GM12878 (cell line): ENCODE data around the gene CNMD. TPM values are rescaled to one million over a fixed set of nuclear protein-coding genes. Genes with fewer than 3 reads are reported as not detected.
A peak's percentile ranks its signal among the peaks of the same experiment; 100 is the strongest.

Experiments
- ATAC-seq: fragments of 200-7000 bp; cut with Tn5 transposase; 3 replicates; pipeline ENCODE4 v1.9.1; 2020; ENCODE audit warnings: mild to moderate bottlenecking, moderate library complexity
- BruUV-seq: library from RNA; stranded (reverse); fragments of 400-500 nt; replicated peaks from 2 replicates; lab custom pipeline; 2021; lab: Mats Ljungman, UMichigan
- CTCF ChIA-PET: fragments of 300-600 bp; sonication (Branson Sonifier 250); formaldehyde crosslinking; extraction: SDS; loops from one replicate; lab custom pipeline; 2021; ENCODE audit warnings: inconsistent platforms; lab: Yijun Ruan, JAX
- POLR2A ChIA-PET: fragments of 350-600 bp; formaldehyde crosslinking; extraction: SDS; loops from one replicate; lab custom pipeline; 2021; ENCODE audit warnings: inconsistent platforms; lab: Charles Lee
- RAD21 ChIA-PET: fragments of 300-600 bp; sonication (Branson Sonifier 250); formaldehyde crosslinking; loops from one replicate; lab custom pipeline; 2023; ENCODE audit warnings: antibody characterized with exemption; ENCODE audit not compliant: unreplicated experiment; lab: Charles Lee
- SMC1A ChIA-PET: fragments of 300-600 bp; sonication (Branson Sonifier 250); formaldehyde crosslinking; loops from one replicate; lab custom pipeline; 2023; ENCODE audit not compliant: unreplicated experiment, uncharacterized antibody; lab: Charles Lee
- DNase-seq: peaks from one replicate; pipeline ENCODE4 v3.0.0-alpha.2; 2011; ENCODE audit warnings: low read depth, low spot score
- FAIRE-seq: peaks from 3 replicates; lab custom pipeline; 2011; peaks lifted over from hg19 to GRCh38; lab: Jason Lieb, UNC
- H2AFZ ChIP-seq: 2 replicates; pipeline ENCODE4 v1.6.0; 2011; ENCODE audit warnings: low read depth, low read length, control low read depth; ENCODE audit not compliant: control insufficient read depth
- H3K27ac ChIP-seq: 2 replicates; pipeline ENCODE4 v1.5.1; 2011; ENCODE audit warnings: control low read depth; ENCODE audit not compliant: control insufficient read depth, insufficient read depth
- H3K27me3 ChIP-seq, 2 experiments: replicated peaks in 1 of 2; 2 replicates each; pipeline versions ENCODE4 v1.6.0 to v1.6.1; 2011; ENCODE audit warnings: low read length in 1 of 2; ENCODE audit not compliant: control insufficient read depth in 2 of 2, insufficient read depth in 2 of 2
- H3K36me3 ChIP-seq, 2 experiments: 2 replicates each; pipeline ENCODE4 v1.5.1; 2011; ENCODE audit warnings: low read length in 1 of 2; ENCODE audit not compliant: control insufficient read depth in 2 of 2, insufficient read depth in 2 of 2
- H3K4me1 ChIP-seq: 2 replicates; pipeline ENCODE4 v1.6.1; 2011; ENCODE audit warnings: mild to moderate bottlenecking, low read length, moderate library complexity, mixed read lengths; ENCODE audit not compliant: control insufficient read depth, insufficient read depth
- H3K4me2 ChIP-seq: 2 replicates; pipeline ENCODE4 v1.6.0; 2011; ENCODE audit warnings: control low read depth; ENCODE audit not compliant: control insufficient read depth, insufficient read depth
- H3K4me3 ChIP-seq: fragments of 200-600 bp; sonication (generic); 2 replicates; pipeline ENCODE4 v1.5.1; 2016
- H3K79me2 ChIP-seq: 2 replicates; pipeline ENCODE4 v1.6.0; 2011; ENCODE audit warnings: low read length; ENCODE audit not compliant: control insufficient read depth, insufficient read depth
- H3K9ac ChIP-seq: 2 replicates; pipeline ENCODE4 v1.8.0; 2011; ENCODE audit warnings: low read length, control low read depth, mixed read lengths; ENCODE audit not compliant: control insufficient read depth, insufficient read depth
- H3K9me3 ChIP-seq: replicated peaks from 3 replicates; pipeline ENCODE4 v1.5.1; 2011; ENCODE audit warnings: mild to moderate bottlenecking, low read length; ENCODE audit not compliant: control insufficient read depth, insufficient read depth
- H4K20me1 ChIP-seq: 2 replicates; pipeline ENCODE4 v1.6.0; 2011; ENCODE audit not compliant: control insufficient read depth, insufficient read depth
- CHD4 ChIP-seq: fragments of 200-600 bp; sonication (generic); IDR thresholded peaks from 2 replicates; pipeline ENCODE4 v1.6.1; 2016; ENCODE audit warnings: mild to moderate bottlenecking
- DPF2 ChIP-seq: fragments of 450-650 bp; IDR thresholded peaks from 2 replicates; pipeline ENCODE4 v1.6.1; 2017; ENCODE audit warnings: mild to moderate bottlenecking
- EGR1 ChIP-seq, 2 experiments: IDR thresholded peaks; 1 replicate in 1 of 2; 2 replicates in 1 of 2; pipeline ENCODE4 v1.6.1; 2011 to 2012; ENCODE audit warnings: low read depth in 2 of 2, low read length in 2 of 2, borderline replicate concordance in 1 of 2, mild to moderate bottlenecking in 1 of 2, moderate library complexity in 1 of 2
- GATAD2B ChIP-seq: fragments of 450-650 bp; conservative IDR thresholded peaks from 2 replicates; pipeline ENCODE4 v1.6.1; 2017; ENCODE audit warnings: low read depth, mild to moderate bottlenecking, moderate library complexity
- MEF2B ChIP-seq: fragments of 450-650 bp; IDR thresholded peaks from 2 replicates; pipeline ENCODE4 v1.6.1; 2018; ENCODE audit warnings: mild to moderate bottlenecking, moderate library complexity; ENCODE audit not compliant: partially characterized antibody, poor library complexity, severe bottlenecking
- NR2C2 ChIP-seq: IDR thresholded peaks from 2 replicates; pipeline ENCODE4 v1.6.1; 2011; ENCODE audit warnings: borderline replicate concordance, low read depth; ENCODE audit not compliant: control insufficient read depth, insufficient read length
- NRF1 ChIP-seq: conservative IDR thresholded peaks from 2 replicates; pipeline ENCODE4 v1.6.1; 2011; ENCODE audit warnings: mild to moderate bottlenecking, low read depth, low read length, improper control_type of control experiment
- PAX5 ChIP-seq: IDR thresholded peaks from 2 replicates; pipeline ENCODE4 v1.6.1; 2011; ENCODE audit warnings: low read depth, low read length, borderline replicate concordance
- RUNX3 ChIP-seq: IDR thresholded peaks from 2 replicates; pipeline ENCODE4 v1.6.1; 2012; ENCODE audit warnings: low read length, inconsistent platforms
- SMAD5 ChIP-seq: IDR thresholded peaks from 2 replicates; pipeline ENCODE4 v1.6.1; 2016; ENCODE audit warnings: antibody characterized with exemption, low read depth
- SRF ChIP-seq, 2 experiments: IDR thresholded peaks; 2 replicates each; pipeline ENCODE4 v1.6.1; 2011; ENCODE audit warnings: low read depth in 2 of 2, low read length in 2 of 2, mild to moderate bottlenecking in 1 of 2, moderate library complexity in 1 of 2
- WGBS: methylation state at CpG from one replicate; pipeline ENCODE4 v1.1.6; 2016; ENCODE audit warnings: low lambda C conversion rate; ENCODE audit not compliant: insufficient replicate concordance, insufficient coverage; ENCODE audit errors: missing lambda C conversion rate; 5-methylcytosine and 5-hydroxymethylcytosine counted together
- in situ Hi-C: fragments of 300-500 bp; cut with MboI; formaldehyde crosslinking; loops from 9 replicates; pipeline ENCODE4 v1.14.3; 2018; ENCODE audit warnings: mixed read lengths
- intact Hi-C: fragments of 100-400 bp; cut with micrococcal nuclease; formaldehyde crosslinking; loops from one replicate; pipeline ENCODE4 v1.14.2; 2022; ENCODE audit not compliant: unreplicated experiment
- polyA plus RNA-seq, 11 experiments: library from polyadenylated mRNA; depleted of rRNA in 4 of 11; unstranded in 6 of 11; stranded (reverse) in 5 of 11; fragments of >200 nt; fragmentation: Nextera tagmentation in 4 of 11; fragmentation: Illumina TruSeq in 1 of 11; extraction: Ambion mirVana in 4 of 11; extraction: Trizol in 1 of 11; gene quantifications; 1 replicate in 1 of 11; 2 replicates in 10 of 11; pipeline versions ENCODE4 v1.2.1 to v1.2.3, GENCODE V29; 2011 to 2016; ENCODE audit warnings: inconsistent platforms in 2 of 11, missing spikeins in 2 of 11, low read depth in 1 of 11
- total RNA-seq, 4 experiments: library from RNA; depleted of rRNA in 3 of 4; stranded (reverse); fragments of >200 nt in 3 of 4; fragmentation: Illumina TruSeq in 1 of 4; extraction: Trizol in 1 of 4; gene quantifications; 2 replicates each; pipeline versions ENCODE4 v1.2.1 to v1.2.3, GENCODE V29; 2013 to 2021
- TF ChIP-seq, protein P1 (sequence below): fragments of 450-650 bp; IDR thresholded peaks from 2 replicates; pipeline ENCODE4 v1.6.1; 2018; ENCODE audit warnings: borderline replicate concordance, mild to moderate bottlenecking; ENCODE audit not compliant: partially characterized antibody
- TF ChIP-seq, protein P2 (sequence below): IDR thresholded peaks from 2 replicates; pipeline ENCODE4 v1.6.1; 2012; ENCODE audit warnings: low read depth, low read length, improper control_type of control experiment
- TF ChIP-seq, protein P3 (sequence below): IDR thresholded peaks from 2 replicates; pipeline ENCODE4 v1.6.1; 2012; ENCODE audit warnings: low read depth, low read length, improper control_type of control experiment

Gene CNMD
- total and polyA plus RNA-seq, 10 of the 15 experiments (the other 5 are each of a cell fraction or from before 2014, with no cell fraction given), result 0.31 to 1.6 (median 0.73) TPM

DNA sequence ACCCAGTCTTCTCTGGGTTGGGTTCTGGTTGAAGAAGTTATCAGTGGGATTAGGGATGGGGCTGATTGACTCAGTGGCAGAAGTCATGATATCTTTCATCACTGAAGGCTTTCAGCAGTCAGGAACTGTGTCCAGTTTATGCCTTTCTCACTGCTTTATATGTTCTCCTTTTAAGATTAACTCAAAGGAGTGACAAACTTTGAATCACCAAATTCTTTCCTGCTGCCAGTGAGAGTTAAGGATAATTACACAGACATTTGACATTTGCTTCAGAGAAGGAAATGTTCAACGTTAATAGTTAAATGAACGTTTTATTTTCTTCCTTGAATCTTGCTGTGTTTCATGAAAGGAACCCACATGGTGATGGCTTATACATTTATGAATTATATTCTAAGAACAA is 41.0 kb upstream of the CNMD start (continued):
- TF ChIP-seq NR2C2 (no peak), SMAD5 (no peak), NRF1 (no peak)
- TF ChIP-seq, protein P1, sequence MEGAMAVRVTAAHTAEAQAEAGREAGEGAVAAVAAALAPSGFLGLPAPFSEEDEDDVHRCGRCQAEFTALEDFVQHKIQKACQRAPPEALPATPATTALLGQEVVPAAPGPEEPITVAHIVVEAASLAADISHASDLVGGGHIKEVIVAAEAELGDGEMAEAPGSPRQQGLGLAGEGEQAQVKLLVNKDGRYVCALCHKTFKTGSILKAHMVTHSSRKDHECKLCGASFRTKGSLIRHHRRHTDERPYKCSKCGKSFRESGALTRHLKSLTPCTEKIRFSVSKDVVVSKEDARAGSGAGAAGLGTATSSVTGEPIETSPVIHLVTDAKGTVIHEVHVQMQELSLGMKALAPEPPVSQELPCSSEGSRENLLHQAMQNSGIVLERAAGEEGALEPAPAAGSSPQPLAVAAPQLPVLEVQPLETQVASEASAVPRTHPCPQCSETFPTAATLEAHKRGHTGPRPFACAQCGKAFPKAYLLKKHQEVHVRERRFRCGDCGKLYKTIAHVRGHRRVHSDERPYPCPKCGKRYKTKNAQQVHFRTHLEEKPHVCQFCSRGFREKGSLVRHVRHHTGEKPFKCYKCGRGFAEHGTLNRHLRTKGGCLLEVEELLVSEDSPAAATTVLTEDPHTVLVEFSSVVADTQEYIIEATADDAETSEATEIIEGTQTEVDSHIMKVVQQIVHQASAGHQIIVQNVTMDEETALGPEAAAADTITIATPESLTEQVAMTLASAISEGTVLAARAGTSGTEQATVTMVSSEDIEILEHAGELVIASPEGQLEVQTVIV, result no peak
- TF ChIP-seq, protein P2, sequence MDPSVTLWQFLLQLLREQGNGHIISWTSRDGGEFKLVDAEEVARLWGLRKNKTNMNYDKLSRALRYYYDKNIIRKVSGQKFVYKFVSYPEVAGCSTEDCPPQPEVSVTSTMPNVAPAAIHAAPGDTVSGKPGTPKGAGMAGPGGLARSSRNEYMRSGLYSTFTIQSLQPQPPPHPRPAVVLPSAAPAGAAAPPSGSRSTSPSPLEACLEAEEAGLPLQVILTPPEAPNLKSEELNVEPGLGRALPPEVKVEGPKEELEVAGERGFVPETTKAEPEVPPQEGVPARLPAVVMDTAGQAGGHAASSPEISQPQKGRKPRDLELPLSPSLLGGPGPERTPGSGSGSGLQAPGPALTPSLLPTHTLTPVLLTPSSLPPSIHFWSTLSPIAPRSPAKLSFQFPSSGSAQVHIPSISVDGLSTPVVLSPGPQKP, result no peak

DNA sequence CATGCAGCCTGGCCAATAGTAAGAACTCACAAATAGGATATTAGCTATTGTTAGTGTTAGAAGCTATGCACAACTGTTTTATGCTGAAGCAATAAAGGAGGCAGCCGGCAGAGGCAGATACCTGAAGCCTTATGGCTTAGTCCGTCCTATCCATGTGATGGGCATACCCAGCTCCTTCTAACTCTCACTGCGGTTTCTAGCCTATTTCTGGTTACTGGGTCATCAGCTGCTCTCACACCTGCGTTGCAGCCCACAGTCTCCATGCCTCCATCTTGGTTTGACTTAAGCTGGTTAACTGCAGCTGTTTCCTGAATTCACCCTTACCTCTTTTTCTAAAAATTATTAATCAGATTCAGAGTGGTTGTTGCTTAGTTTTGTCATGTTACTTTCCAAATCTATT is 40.5 kb upstream of the CNMD start:
- peak; percentile 50; the same call in 2 of the 3 replicates for ATAC-seq
- SMC1A ChIA-PET, result interaction anchor here (0.7 to 3.2 kb wide), 17 partner anchors 9 to 127 kb away, joined by 3 to 15 read pairs (median 5); partner anchors contain the start of gene SUGT1
- H4K20me1 ChIP-seq, result no peaks in the 10 kb centered on the region
- H2AFZ ChIP-seq, result no peak overlapping the region
- no peak overlapping the region for H3K4me2 ChIP-seq
- peaks cover 0 to 5% of the 10 kb centered on the region in 2 experiments; a peak in 1 of 4 replicates for H3K27me3 ChIP-seq
- no peak for DNase-seq
- H3K4me3 ChIP-seq, result no peak overlapping the region
- no peak overlapping the region for H3K9ac ChIP-seq
- RAD21 ChIA-PET, result interaction anchor here (0.8 to 3.8 kb wide), 5 partner anchors 8 to 54 kb away, joined by 4 to 16 read pairs (median 9); no protein-coding TSS in a partner anchor
- intact Hi-C loops (no loop called here), in situ Hi-C loops (no loop called here)
- CTCF ChIA-PET, result interaction anchor here (0.9 to 3.2 kb wide), 8 partner anchors 28 to 127 kb away, joined by 3 to 14 read pairs (median 4); partner anchors contain the start of gene SUGT1
- no peaks in the 10 kb centered on the region for H3K36me3 ChIP-seq
- H3K4me1 ChIP-seq, result no peaks in the 10 kb centered on the region
- no peak for FAIRE-seq
- no TSS peak for BruUV-seq
- no peaks in the 10 kb centered on the region for H3K9me3 ChIP-seq
- no peaks in the 10 kb centered on the region for H3K79me2 ChIP-seq
- H3K27ac ChIP-seq, result no peak overlapping the region
- POLR2A ChIA-PET, result interaction anchor here (1.1 to 1.4 kb wide), 2 partner anchors 10 to 43 kb away, joined by 3 to 5 read pairs; no protein-coding TSS in a partner anchor
- WGBS, result 30% methylated on average over 4 of the region's 4 CpGs
- no peak for TF ChIP-seq EGR1 (IDR thresholded peaks at IDR 0.05; ENCODE audit: borderline replicate concordance in 1 of 2, low read depth in 2 of 2, low read length in 2 of 2)
- no peak for TF ChIP-seq SRF (IDR thresholded peaks at IDR 0.05; ENCODE audit: low read depth in 2 of 2, low read length in 2 of 2)
- TF ChIP-seq PAX5, result no peak
- TF ChIP-seq, protein P3, sequence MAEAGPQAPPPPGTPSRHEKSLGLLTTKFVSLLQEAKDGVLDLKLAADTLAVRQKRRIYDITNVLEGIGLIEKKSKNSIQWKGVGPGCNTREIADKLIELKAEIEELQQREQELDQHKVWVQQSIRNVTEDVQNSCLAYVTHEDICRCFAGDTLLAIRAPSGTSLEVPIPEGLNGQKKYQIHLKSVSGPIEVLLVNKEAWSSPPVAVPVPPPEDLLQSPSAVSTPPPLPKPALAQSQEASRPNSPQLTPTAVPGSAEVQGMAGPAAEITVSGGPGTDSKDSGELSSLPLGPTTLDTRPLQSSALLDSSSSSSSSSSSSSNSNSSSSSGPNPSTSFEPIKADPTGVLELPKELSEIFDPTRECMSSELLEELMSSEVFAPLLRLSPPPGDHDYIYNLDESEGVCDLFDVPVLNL, result no peak
- TF ChIP-seq MEF2B, result peak; percentile 28
- no peak for TF ChIP-seq SMAD5
- TF ChIP-seq CHD4, result no peak
- no peak for TF ChIP-seq DPF2
- peak; percentile 33; the same call in 1 of the 2 replicates for TF ChIP-seq RUNX3
- TF ChIP-seq, protein P1, result no peak
- no peak for TF ChIP-seq GATAD2B
